Measurements from ENCODE around the gene CTU2. TPM values are rescaled to one million over a fixed set of nuclear protein-coding genes. Genes with fewer than 3 reads are reported as not detected.

CTU2 gene
- total RNA-seq, 1 experiment from 2014 or later: 54.9 TPM

- Mint-ChIP-seq H3K4me1 (ENCODE audit: low read depth, unreplicated experiment) (no peaks in the 10 kb centered on the region), H3K9me3 (ENCODE audit: unreplicated experiment) (no peaks in the 10 kb centered on the region), H3K36me3 (ENCODE audit: insufficient read depth, unreplicated experiment) (peaks cover 51% of the 10 kb centered on the region), H3K27ac (ENCODE audit: unreplicated experiment) (no peak overlapping the region), H3K27me3 (ENCODE audit: insufficient read depth, unreplicated experiment) (no peaks in the 10 kb centered on the region), H3K4me3 (ENCODE audit: unreplicated experiment) (no peak overlapping the region)
- Histone ChIP-seq H3K27me3 (replicated peaks; ENCODE audit: control insufficient read depth, insufficient read depth, low read length) (no peaks in the 10 kb centered on the region), H3K4me1 (no peaks in the 10 kb centered on the region), H3K4me3 (ENCODE audit: low read depth, low read length) (no peak overlapping the region), H3K9me3 (no peaks in the 10 kb centered on the region), H3K36me3 (ENCODE audit: control insufficient read depth, insufficient read depth, low read length) (peaks cover 3% of the 10 kb centered on the region; the same call in 1 of the 2 replicates)
- no peak for DNase-seq
- ChIA-PET CTCF (interaction anchor here (1.0 to 2.2 kb wide), 2 partner anchors 24 to 28 kb away, joined by 3 to 30 read pairs; no protein-coding TSS in a partner anchor), POLR2A (no interaction called here)
- no peak for TF ChIP-seq CTCF (IDR thresholded peaks at IDR 0.05; ENCODE audit: insufficient read depth in 1 of 2, low read depth in 1 of 2, low read length in 1 of 2, severe bottlenecking in 1 of 2, unreplicated experiment in 1 of 2)
- no TSS peak for BruUV-seq (replicated peaks)
- intact Hi-C loops (cut with micrococcal nuclease; ENCODE audit: unreplicated experiment): no loop called here
These were observed 29.3 kb downstream of the CTU2 start for GRCh38 chr16:88735616-88736015.

GRCh38 chr16:88736088-88736487 lies 29.8 kb downstream of the CTU2 start:
- no peak for DNase-seq
- no peaks in the 10 kb centered on the region for H3K4me1 Mint-ChIP-seq (ENCODE audit: low read depth, unreplicated experiment)
- intact Hi-C loops (cut with micrococcal nuclease; ENCODE audit: unreplicated experiment): no loop called here
- no peak overlapping the region for H3K27ac Mint-ChIP-seq (ENCODE audit: unreplicated experiment)
- BruUV-seq (replicated peaks): no TSS peak
- Histone ChIP-seq H3K27me3 (replicated peaks; ENCODE audit: control insufficient read depth, insufficient read depth, low read length) (no peaks in the 10 kb centered on the region), H3K4me1 (no peaks in the 10 kb centered on the region), H3K4me3 (ENCODE audit: low read depth, low read length) (no peak overlapping the region), H3K36me3 (ENCODE audit: control insufficient read depth, insufficient read depth, low read length) (peaks cover 3% of the 10 kb centered on the region), H3K9me3 (no peaks in the 10 kb centered on the region)
- no peaks in the 10 kb centered on the region for H3K9me3 Mint-ChIP-seq (ENCODE audit: unreplicated experiment)
- peaks cover 47% of the 10 kb centered on the region for H3K36me3 Mint-ChIP-seq (ENCODE audit: insufficient read depth, unreplicated experiment)
- CTCF ChIA-PET: interaction anchor here (1.0 to 2.2 kb wide), 4 partner anchors 23 to 75 kb away, joined by 3 to 30 read pairs (median 24); partner anchors contain the start of gene APRT
- TF ChIP-seq CTCF (IDR thresholded peaks at IDR 0.05; ENCODE audit: insufficient read depth in 1 of 2, low read depth in 1 of 2, low read length in 1 of 2, severe bottlenecking in 1 of 2, unreplicated experiment in 1 of 2): no peak
- no peak overlapping the region for H3K4me3 Mint-ChIP-seq (ENCODE audit: unreplicated experiment)
- POLR2A ChIA-PET: no interaction called here
- no peaks in the 10 kb centered on the region for H3K27me3 Mint-ChIP-seq (ENCODE audit: insufficient read depth, unreplicated experiment)

- Histone ChIP-seq H3K9me3 (no peaks in the 10 kb centered on the region), H3K36me3 (ENCODE audit: control insufficient read depth, insufficient read depth, low read length) (peaks cover 3% of the 10 kb centered on the region), H3K4me3 (ENCODE audit: low read depth, low read length) (no peak overlapping the region), H3K4me1 (no peaks in the 10 kb centered on the region), H3K27me3 (replicated peaks; ENCODE audit: control insufficient read depth, insufficient read depth, low read length) (no peaks in the 10 kb centered on the region)
- ChIA-PET POLR2A (no interaction called here), CTCF (interaction anchor here (1.0 to 2.2 kb wide), 8 partner anchors 11 to 431 kb away, joined by 3 to 30 read pairs (median 19); partner anchors contain the start of genes APRT, GALNS and TRAPPC2L)
- Mint-ChIP-seq H3K36me3 (ENCODE audit: insufficient read depth, unreplicated experiment) (peaks cover 43% of the 10 kb centered on the region), H3K9me3 (ENCODE audit: unreplicated experiment) (no peaks in the 10 kb centered on the region), H3K27me3 (ENCODE audit: insufficient read depth, unreplicated experiment) (no peaks in the 10 kb centered on the region), H3K4me3 (ENCODE audit: unreplicated experiment) (no peak overlapping the region), H3K27ac (ENCODE audit: unreplicated experiment) (no peak overlapping the region), H3K4me1 (ENCODE audit: low read depth, unreplicated experiment) (no peaks in the 10 kb centered on the region)
- intact Hi-C loops (cut with micrococcal nuclease; ENCODE audit: unreplicated experiment): no loop called here
- TF ChIP-seq CTCF (IDR thresholded peaks at IDR 0.05; ENCODE audit: insufficient read depth in 1 of 2, low read depth in 1 of 2, low read length in 1 of 2, severe bottlenecking in 1 of 2, unreplicated experiment in 1 of 2): no peak
- no TSS peak for BruUV-seq (replicated peaks)
- DNase-seq: no peak
These were observed 30.2 kb downstream of the CTU2 start for GRCh38 chr16:88736496-88736895.
